Right lobe of liver (tissue), 4 donors: ENCODE measurements around the gene VAC14.

ENCODE experiments used
- POLR2A ChIP-seq: fragments of 450-650 bp; IDR thresholded peaks from one replicate; pipeline ENCODE4 v1.6.1; 2017; ENCODE audit warnings: antibody characterized with exemption, mild to moderate bottlenecking
- TF ChIP-seq, protein P1 (sequence below), 4 donors: fragments of 200-600 bp in 3 of 4; fragments of 450-650 bp in 1 of 4; IDR thresholded peaks; one replicate each; pipeline versions ENCODE4 v1.5.1 to v1.8.0; 2016 to 2022; ENCODE audit warnings: antibody characterized with exemption in 4 of 4, mild to moderate bottlenecking in 2 of 4
- donor health status: DM: no; HTN: no; CAD: no.
- donor health status: DM: no; HTN: no; CAD: no.
- donor health status: DM: no; HTN: yes; CAD: no.

DNA sequence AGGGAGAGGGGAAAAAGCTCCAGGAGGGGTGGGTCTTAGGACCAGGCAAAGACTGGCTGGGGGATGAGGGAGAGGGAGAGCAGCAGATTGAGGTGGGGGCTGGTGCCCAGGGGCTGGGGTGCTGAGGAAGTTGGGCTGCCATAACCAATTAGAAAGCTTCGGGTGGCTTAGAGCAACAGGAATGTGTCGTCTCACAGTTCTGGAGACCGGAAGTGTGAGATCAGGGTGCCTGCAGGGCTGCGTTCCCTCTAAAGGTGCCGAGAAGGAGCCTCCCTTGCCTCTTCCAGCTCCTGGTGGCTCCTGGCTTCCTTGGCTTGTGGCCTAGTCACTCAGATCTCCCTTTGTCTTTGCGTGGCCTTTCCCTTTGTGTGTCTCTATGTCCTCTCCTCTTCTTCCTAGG lies 152.4 kb downstream of the VAC14 start:
- no peak for TF ChIP-seq POLR2A
- TF ChIP-seq, protein P1, sequence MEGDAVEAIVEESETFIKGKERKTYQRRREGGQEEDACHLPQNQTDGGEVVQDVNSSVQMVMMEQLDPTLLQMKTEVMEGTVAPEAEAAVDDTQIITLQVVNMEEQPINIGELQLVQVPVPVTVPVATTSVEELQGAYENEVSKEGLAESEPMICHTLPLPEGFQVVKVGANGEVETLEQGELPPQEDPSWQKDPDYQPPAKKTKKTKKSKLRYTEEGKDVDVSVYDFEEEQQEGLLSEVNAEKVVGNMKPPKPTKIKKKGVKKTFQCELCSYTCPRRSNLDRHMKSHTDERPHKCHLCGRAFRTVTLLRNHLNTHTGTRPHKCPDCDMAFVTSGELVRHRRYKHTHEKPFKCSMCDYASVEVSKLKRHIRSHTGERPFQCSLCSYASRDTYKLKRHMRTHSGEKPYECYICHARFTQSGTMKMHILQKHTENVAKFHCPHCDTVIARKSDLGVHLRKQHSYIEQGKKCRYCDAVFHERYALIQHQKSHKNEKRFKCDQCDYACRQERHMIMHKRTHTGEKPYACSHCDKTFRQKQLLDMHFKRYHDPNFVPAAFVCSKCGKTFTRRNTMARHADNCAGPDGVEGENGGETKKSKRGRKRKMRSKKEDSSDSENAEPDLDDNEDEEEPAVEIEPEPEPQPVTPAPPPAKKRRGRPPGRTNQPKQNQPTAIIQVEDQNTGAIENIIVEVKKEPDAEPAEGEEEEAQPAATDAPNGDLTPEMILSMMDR (IDR thresholded peaks at IDR 0.05): no peak
